PC-3 (cell line): ENCODE measurements around the gene SLC9A6. TPM values are rescaled to one million over a fixed set of nuclear protein-coding genes. Genes with fewer than 3 reads are reported as not detected.

Source experiments
- ATAC-seq: fragments of 200-7000 bp; cut with Tn5 transposase; 2 replicates; pipeline ENCODE4 v1.9.1; 2020; ENCODE audit warnings: mild to moderate bottlenecking, moderate library complexity
- BruUV-seq: library from RNA; stranded (reverse); fragments of 400-500 nt; replicated peaks from 2 replicates; lab custom pipeline; 2021; lab: Mats Ljungman, UMichigan
- CTCF ChIA-PET: fragments of 300-600 bp; sonication (Branson Sonifier 250); formaldehyde crosslinking; loops from one replicate; lab custom pipeline; 2022; ENCODE audit warnings: antibody characterized with exemption; lab: Charles Lee
- POLR2A ChIA-PET: fragments of 300-600 bp; sonication (Branson Sonifier 250); formaldehyde crosslinking; loops from one replicate; lab custom pipeline; 2022; ENCODE audit warnings: antibody characterized with exemption; ENCODE audit not compliant: unreplicated experiment; lab: Charles Lee
- DNase-seq: peaks from one replicate; pipeline ENCODE4 v3.0.0-alpha.2; 2015
- H2AFZ ChIP-seq: fragments of 300-600 bp; sonication (generic); 2 replicates; pipeline ENCODE4 v1.6.0; 2016; ENCODE audit warnings: antibody characterized with exemption, low read length
- H3F3A ChIP-seq: fragments of 300-600 bp; sonication (generic); one replicate; pipeline ENCODE4 v1.6.0; 2017; ENCODE audit warnings: antibody characterized with exemption, low read length, control low read depth, mild to moderate bottlenecking; ENCODE audit not compliant: unreplicated experiment
- H3K27ac ChIP-seq: fragments of 300-600 bp; sonication (generic); 2 replicates; pipeline ENCODE4 v1.5.1; 2016; ENCODE audit warnings: mild to moderate bottlenecking, low read length
- H3K27me3 ChIP-seq: fragments of 300-600 bp; sonication (generic); 2 replicates; pipeline ENCODE4 v1.6.1; 2016; ENCODE audit warnings: low read length, mixed read lengths
- H3K36me3 ChIP-seq: fragments of 300-600 bp; sonication (generic); 2 replicates; pipeline ENCODE4 v1.6.1; 2016; ENCODE audit warnings: low read depth, mixed run types, low read length, mixed read lengths
- H3K4me1 ChIP-seq: fragments of 300-600 bp; sonication (generic); 2 replicates; pipeline ENCODE4 v1.5.1; 2016; ENCODE audit warnings: low read length; ENCODE audit not compliant: insufficient read depth
- H3K4me2 ChIP-seq: fragments of 300-600 bp; sonication (generic); 2 replicates; pipeline ENCODE4 v1.6.0; 2016; ENCODE audit warnings: low read length
- H3K4me3 ChIP-seq: fragments of 300-600 bp; sonication (generic); 2 replicates; pipeline ENCODE4 v1.5.1; 2016; ENCODE audit warnings: mild to moderate bottlenecking, low read length, mixed read lengths
- H3K79me2 ChIP-seq: fragments of 300-600 bp; sonication (generic); 2 replicates; pipeline ENCODE4 v1.6.1; 2017; ENCODE audit warnings: low read length, mixed read lengths
- H3K9ac ChIP-seq: fragments of 300-600 bp; sonication (generic); 2 replicates; pipeline ENCODE4 v1.6.0; 2016; ENCODE audit warnings: mild to moderate bottlenecking, low read length
- H3K9me2 ChIP-seq: fragments of 300-600 bp; sonication (generic); replicated peaks from 2 replicates; pipeline ENCODE4 v1.6.1; 2016; ENCODE audit warnings: mixed run types, low read length, mixed read lengths
- H3K9me3 ChIP-seq: fragments of 300-600 bp; sonication (generic); 2 replicates; pipeline ENCODE4 v1.6.1; 2016; ENCODE audit warnings: low read length, mixed read lengths
- H4K20me1 ChIP-seq: fragments of 300-600 bp; sonication (generic); 2 replicates; pipeline ENCODE4 v1.6.1; 2016; ENCODE audit warnings: low read length, mixed read lengths
- EZH2 ChIP-seq: fragments of 300-600 bp; sonication (generic); IDR thresholded peaks from one replicate; pipeline ENCODE4 v1.6.1; 2017; ENCODE audit warnings: antibody characterized with exemption, mild to moderate bottlenecking, low read length; ENCODE audit not compliant: unreplicated experiment
- EZH2phosphoT487 ChIP-seq: fragments of 300-600 bp; sonication (generic); IDR thresholded peaks from 2 replicates; pipeline ENCODE4 v1.6.1; 2018; ENCODE audit warnings: mild to moderate bottlenecking, antibody characterized with exemption, low read length, borderline replicate concordance
- intact Hi-C: fragments of 100-400 bp; cut with micrococcal nuclease; formaldehyde crosslinking; loops from 2 replicates; pipeline ENCODE4 v1.9.0; 2023
- total RNA-seq: library from RNA; depleted of rRNA; stranded (reverse); fragments of >200 nt; gene quantifications from 2 replicates; pipeline ENCODE4 v1.2.3, GENCODE V29; 2014
- TF ChIP-seq, protein P1 (sequence below): fragments of 300-600 bp; sonication (generic); conservative IDR thresholded peaks from 2 replicates; pipeline ENCODE4 v1.5.1; 2017; ENCODE audit warnings: antibody characterized with exemption, low read depth, mild to moderate bottlenecking, low read length

Gene SLC9A6
- total RNA-seq, 1 experiment from 2014 or later: 14.4 TPM

DNA sequence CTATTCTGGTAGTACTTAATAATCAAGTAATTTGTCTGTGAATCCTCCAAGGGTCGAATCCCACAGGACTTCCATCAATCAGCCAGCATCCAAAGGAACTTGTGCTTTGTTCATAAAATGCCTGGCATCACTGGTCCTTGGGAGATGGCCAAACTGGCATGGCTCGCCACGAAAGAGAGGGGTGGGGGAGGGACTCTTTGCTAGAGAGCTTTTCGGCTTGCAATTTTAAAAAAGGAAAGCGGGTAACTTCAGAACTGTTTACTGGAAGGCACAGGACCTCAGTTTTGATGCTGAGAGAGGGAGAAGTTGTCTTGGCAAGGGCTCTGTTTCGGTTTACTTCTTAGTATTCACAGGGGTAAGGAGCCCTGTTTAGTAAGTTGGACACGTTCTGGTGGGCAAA lies 82.7 kb downstream of the SLC9A6 start:
- ChIA-PET CTCF (interaction anchor here (0.6 kb wide), 1 partner anchor 95 kb away, joined by 3 read pairs; no protein-coding TSS in a partner anchor), POLR2A (no interaction called here)
- no peaks in the 10 kb centered on the region for H3K79me2 ChIP-seq
- H3K4me1 ChIP-seq: peaks cover 28% of the 10 kb centered on the region
- H2AFZ ChIP-seq: no peak overlapping the region
- H3F3A ChIP-seq: no peaks in the 10 kb centered on the region
- no peak overlapping the region for H3K27ac ChIP-seq
- H3K9ac ChIP-seq: no peak overlapping the region
- no peak for ATAC-seq
- no peak overlapping the region for H3K4me2 ChIP-seq
- H3K27me3 ChIP-seq: no peaks in the 10 kb centered on the region
- TF ChIP-seq EZH2phosphoT487: no peak
- TF ChIP-seq, protein P1, sequence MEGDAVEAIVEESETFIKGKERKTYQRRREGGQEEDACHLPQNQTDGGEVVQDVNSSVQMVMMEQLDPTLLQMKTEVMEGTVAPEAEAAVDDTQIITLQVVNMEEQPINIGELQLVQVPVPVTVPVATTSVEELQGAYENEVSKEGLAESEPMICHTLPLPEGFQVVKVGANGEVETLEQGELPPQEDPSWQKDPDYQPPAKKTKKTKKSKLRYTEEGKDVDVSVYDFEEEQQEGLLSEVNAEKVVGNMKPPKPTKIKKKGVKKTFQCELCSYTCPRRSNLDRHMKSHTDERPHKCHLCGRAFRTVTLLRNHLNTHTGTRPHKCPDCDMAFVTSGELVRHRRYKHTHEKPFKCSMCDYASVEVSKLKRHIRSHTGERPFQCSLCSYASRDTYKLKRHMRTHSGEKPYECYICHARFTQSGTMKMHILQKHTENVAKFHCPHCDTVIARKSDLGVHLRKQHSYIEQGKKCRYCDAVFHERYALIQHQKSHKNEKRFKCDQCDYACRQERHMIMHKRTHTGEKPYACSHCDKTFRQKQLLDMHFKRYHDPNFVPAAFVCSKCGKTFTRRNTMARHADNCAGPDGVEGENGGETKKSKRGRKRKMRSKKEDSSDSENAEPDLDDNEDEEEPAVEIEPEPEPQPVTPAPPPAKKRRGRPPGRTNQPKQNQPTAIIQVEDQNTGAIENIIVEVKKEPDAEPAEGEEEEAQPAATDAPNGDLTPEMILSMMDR: no peak
- TF ChIP-seq EZH2: no peak
- H4K20me1 ChIP-seq: no peaks in the 10 kb centered on the region
- intact Hi-C loops: no loop called here
- H3K4me3 ChIP-seq: no peak overlapping the region
- DNase-seq: no peak
- no peaks in the 10 kb centered on the region for H3K36me3 ChIP-seq
- no peaks in the 10 kb centered on the region for H3K9me2 ChIP-seq
- H3K9me3 ChIP-seq: no peaks in the 10 kb centered on the region
- no TSS peak for BruUV-seq

DNA sequence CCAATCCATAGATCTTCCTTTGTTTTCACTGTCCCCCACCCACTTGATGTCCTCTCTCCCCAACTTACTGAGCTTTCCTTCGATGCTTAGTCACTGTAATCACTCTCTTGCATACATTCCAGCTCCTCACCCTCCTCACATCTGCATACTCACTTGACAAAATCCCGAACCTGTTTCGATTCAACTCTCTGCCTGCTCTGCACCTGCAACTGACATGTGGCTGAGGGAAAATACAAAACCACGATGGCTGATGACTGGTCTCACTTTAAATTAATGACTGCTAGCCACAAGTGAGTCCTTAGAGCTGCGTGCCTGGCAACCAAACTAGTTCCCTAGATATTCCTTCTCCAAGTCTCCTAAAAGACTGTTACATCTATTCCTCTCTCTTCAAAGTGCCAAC lies 91.7 kb downstream of the SLC9A6 start:
- Histone ChIP-seq H3K4me1 (no peaks in the 10 kb centered on the region), H3K79me2 (no peaks in the 10 kb centered on the region), H3K36me3 (no peaks in the 10 kb centered on the region), H3K4me2 (no peak overlapping the region), H3K9me2 (no peaks in the 10 kb centered on the region), H3F3A (no peaks in the 10 kb centered on the region), H3K27ac (no peak overlapping the region), H3K9ac (no peak overlapping the region), H3K4me3 (no peak overlapping the region), H4K20me1 (no peaks in the 10 kb centered on the region), H2AFZ (no peak overlapping the region), H3K27me3 (no peaks in the 10 kb centered on the region), H3K9me3 (no peaks in the 10 kb centered on the region)
- no peak for DNase-seq
- POLR2A ChIA-PET: no interaction called here
- TF ChIP-seq, protein P1: no peak
- TF ChIP-seq EZH2 (no peak), EZH2phosphoT487 (no peak)
- intact Hi-C loops: no loop called here
- CTCF ChIA-PET: no interaction called here
- ATAC-seq: no peak
- no TSS peak for BruUV-seq

DNA sequence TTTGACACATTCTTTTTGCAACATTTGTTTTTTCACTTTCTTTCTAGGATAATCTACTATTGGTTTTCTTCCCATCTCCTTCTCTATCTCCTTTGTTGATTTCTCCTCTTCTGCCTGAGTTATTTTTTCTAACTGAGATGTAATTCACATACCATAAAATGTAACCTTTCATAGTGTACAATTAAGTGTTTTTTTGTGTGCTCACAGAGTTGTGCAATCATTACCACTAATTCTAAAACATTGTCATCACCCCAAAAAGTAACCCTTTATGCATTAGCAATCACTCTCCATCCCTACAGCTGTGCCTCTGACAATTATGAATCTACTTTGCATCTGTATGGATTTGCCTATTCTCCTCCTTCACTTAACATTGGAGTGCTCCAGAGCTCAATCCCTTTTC lies 95.5 kb downstream of the SLC9A6 start:
- Histone ChIP-seq H3K27ac (no peak overlapping the region), H3K4me2 (no peak overlapping the region), H3K27me3 (no peaks in the 10 kb centered on the region), H3K36me3 (no peaks in the 10 kb centered on the region), H2AFZ (no peak overlapping the region), H3K4me1 (no peaks in the 10 kb centered on the region), H3F3A (no peaks in the 10 kb centered on the region), H3K4me3 (no peak overlapping the region), H3K9me3 (no peaks in the 10 kb centered on the region), H4K20me1 (no peaks in the 10 kb centered on the region), H3K9me2 (no peaks in the 10 kb centered on the region), H3K79me2 (no peaks in the 10 kb centered on the region), H3K9ac (no peak overlapping the region)
- ChIA-PET POLR2A (no interaction called here), CTCF (no interaction called here)
- no peak for DNase-seq
- no peak for TF ChIP-seq EZH2phosphoT487
- no peak for TF ChIP-seq EZH2
- TF ChIP-seq, protein P1: no peak
- intact Hi-C loops: no loop called here
- BruUV-seq: no TSS peak
- no peak for ATAC-seq
